Measurements from ENCODE around the gene PPP2CA. TPM values are rescaled to one million over a fixed set of nuclear protein-coding genes. Genes with fewer than 3 reads are reported as not detected.
A peak's percentile ranks its signal among the peaks of the same experiment; 100 is the strongest.

PPP2CA gene
- polyA plus RNA-seq, 5 donors: 137 to 173 (median 147) TPM

DNA sequence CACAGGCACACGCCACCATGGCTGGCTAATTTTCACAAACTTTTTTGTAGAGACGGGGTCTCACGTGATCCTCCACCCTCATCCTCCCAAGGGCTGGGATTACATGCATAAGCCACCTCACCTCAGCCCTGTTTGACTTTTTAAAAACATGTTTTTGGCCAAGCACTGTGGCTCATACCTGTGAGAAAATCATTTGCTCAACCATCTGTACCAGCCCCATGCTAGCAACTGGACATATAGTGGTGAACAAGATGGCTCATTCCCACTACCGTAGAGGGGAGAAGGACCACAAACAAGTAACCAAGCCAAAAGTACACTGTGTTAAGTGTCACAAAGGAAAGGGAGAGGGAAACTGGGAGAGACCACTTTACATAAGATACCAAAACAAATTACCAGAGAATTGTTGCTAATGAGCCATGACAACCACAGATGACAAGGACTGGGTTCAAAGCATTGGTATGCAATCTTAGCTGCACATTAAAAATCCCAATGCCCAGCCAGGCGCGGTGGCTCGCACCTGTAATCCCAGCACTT, 19.2 kb downstream of the PPP2CA start:
- DNase-seq: no peak

- DNase-seq: no peak
Observed at GRCh38 chr5:134204575-134204974, 21.3 kb downstream of the PPP2CA start.

DNA sequence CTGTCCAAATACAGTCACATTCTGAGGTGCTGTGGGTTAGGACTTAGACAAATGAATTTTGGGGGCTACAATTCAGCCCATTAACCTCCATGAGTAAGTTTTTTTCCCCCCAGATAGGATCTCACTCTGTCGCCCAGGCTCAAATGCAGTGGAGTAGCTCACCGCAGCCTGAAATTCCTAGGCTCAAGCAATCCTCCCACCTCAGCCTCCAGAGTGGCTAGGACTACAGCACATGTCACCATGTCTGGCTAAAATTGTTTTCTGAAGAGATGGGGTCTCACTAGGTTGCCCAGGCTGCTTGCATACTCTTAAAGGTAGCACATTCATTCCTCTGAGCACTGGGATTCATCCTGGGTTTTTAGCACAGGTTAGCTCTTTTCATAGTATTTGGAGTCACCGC, 22.2 kb downstream of the PPP2CA start:
- no peak for DNase-seq

DNA sequence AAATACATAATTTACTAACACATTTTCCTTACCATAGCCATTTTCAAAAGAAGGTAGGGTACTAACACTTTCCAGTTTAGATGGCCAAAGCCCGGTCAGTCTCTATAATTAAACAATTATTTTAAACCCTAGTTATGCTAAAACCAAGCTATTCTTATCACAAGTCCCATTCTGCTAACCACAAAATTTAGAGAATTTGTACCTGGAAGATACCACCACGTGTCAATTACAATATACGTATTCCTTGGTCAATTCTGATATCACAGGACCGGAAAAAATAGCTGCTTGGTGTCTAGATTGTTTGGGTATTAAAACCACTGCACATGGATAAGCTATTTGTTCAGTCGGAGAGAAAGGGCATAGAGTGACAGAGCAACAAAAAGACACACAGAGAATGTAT, 30.2 kb downstream of the PPP2CA start:
- no peak for DNase-seq

DNA sequence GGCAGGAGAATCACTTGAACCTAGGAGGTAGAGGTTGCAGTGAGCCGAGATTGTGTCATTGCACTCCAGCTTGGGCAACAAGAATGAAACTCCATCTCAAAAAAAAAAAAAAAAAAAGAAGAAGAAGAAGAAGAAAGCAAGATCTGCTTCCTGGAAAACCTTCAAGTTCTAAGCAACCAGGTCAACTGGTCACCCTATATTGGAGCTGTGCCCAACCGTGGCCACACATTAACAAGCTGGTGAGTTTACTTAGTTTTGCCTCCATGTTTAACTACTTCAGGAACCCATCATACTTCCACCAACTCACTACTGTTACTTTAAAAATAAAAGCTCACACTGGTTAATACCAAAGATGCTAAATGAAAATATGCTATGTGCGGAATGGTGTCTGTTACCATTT, 36.8 kb downstream of the PPP2CA start:
- no peak for DNase-seq

- DNase-seq: no peak
Observed at GRCh38 chr5:134188092-134188491, 37.8 kb downstream of the PPP2CA start.

DNA sequence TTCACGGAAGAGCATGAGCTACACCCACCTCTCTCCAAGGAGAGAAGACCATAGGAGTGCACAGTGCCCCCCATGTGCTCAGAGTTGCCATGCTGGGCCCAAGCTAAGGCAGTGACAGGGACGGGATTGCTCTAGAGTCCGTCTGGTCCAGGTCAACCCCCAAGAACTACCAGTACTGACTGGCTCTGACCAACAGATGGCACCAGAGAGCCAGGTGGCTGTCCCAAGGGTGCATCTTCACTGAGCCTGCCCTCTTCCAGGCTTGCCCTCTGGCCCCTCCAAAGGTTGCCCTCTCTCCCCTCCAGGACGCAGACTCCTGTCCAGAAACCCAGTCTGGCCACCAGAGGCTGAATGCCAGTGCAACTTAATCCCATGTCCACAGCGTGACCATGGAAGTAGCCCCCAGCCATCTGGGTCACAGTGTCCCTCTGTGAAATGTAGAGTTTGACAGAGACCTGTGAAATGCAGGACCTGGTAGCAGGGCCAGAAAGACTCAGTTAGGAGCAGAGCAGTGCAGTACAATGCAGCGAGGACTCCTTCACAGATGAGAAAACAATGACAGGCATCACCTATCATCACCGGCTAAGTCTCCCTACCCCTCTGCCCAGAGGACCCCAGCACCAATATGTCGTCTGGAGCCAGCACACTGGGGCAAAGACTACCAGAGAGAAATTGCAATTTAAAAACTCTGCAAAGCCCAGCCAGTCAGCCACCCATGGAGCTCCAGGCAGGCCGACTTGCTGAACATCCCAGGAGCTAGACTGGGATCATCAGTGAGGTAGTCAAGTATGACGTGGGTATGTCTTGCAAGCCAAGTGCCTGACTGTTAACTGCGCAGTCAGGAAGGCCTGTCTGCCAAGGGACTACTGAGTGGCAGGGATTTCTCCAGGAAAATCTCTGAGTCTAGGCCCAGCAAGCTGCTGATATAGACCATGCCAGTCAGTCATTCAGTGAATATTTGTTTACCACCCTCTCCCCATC, 41.4 kb downstream of the PPP2CA start:
- DNase-seq: peak; percentile 25 to 43

GRCh38 chr5:134183481-134183880, 42.4 kb downstream of the PPP2CA start:
- DNase-seq: no peak

DNA sequence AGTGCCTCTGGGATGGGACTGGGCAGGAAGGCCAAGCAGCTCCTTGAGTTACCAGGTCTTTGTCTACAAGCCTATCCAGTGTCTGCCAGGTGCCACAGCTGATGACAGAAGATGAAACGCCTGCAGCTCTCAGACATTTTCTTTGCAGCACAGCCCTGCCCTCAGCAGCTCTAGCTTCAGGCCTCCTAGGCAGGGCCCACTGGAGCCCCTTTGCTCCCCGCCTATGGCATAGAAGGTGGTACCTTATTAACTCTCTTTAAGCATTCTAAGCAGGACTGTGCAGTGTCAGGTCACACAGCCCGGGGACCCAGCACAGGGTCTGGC, 47.8 kb downstream of the PPP2CA start:
- DNase-seq: no peak

GRCh38 chr5:134177369-134178095, 48.3 kb downstream of the PPP2CA start:
- no peak for DNase-seq

DNA sequence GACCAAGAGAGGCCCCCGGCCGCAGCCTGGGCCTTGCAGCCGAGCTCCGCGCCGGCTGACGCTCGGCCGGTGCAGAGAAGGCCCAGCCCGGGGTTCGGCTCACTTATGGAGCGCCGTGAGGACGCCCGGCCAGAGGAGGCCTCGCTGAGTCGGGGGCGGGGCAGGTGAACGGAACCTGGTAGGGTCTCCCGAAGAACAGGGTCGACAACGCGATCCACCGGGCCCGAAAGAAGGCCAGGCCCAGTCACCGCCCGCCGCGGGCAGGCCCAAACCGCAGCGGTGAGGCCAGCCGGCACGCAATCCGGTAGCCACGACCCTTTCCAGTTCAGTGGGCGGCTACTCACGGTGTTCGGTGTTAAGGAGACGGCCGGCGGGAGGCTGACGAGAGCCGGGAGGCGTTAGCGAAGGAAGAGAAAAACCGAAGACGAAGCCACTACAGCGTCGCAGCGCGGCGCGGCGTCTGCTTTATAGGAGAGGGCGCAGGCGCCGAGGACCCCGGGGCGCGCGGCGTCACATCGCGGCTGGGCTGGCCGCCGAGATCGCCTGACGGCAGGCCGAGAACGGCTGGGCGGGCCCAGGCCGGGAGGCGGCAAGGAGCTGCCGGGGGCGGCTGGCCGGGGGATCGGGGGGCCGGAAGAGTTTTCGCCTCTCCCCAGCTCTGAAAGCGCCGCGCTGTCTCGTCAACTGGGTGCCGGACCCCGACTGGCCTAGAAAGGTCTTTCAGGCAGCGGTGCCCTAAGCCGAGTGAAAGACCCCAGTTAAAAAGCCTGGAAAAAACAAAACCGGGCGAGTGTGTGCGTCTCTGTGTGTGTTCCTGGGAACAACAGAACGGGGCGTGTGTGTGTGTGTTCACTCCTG, 49.1 kb downstream of the PPP2CA start, which contains the start of gene SKP1:
Gene SKP1 (minus strand): TSS at position 440 of the 858 bp plus-strand sequence. CDS start 2,928 bp downstream, outside the sequence.
- DNase-seq: peak; percentile 90 to 91

DNA sequence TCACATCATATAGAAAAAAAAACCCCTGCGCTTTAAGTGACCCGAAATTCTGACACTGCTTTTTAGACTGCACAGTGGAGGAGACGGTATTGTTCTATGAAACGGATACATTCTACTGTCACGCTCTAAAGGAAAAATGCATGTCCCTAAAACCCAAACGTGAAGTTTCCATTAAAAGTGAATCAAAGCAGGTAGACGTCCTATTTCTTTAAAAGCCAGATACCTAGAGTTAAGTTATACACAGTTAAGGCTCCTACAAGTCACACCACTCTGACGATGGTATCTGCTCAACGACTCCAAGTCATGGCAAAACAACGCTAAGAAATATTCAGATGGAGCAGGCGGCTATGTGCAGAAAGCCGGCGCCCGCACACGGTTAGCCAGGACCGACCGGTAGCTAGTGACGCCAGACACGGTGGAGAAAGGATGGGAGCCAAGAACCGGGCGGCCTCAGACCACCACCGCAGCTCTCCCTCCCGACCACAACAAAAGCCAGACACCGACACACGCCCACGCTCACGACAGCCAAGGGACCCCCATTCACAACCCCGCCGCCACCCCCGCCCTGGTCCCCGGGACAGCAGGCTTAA, 49.9 kb downstream of the PPP2CA start:
- peak in 1 of 2 donors; percentile 36 for DNase-seq

GRCh38 chr5:134174841-134175839, 50.7 kb downstream of the PPP2CA start:
- peak in 1 of 2 donors; percentile 7 for DNase-seq

- no peak for DNase-seq
Observed at GRCh38 chr5:134171972-134172371, 53.9 kb downstream of the PPP2CA start.

- no peak for DNase-seq
Observed at GRCh38 chr5:134162592-134162991, 63.3 kb downstream of the PPP2CA start.

GRCh38 chr5:134161513-134162395, 64.1 kb downstream of the PPP2CA start:
- no peak for DNase-seq

DNA sequence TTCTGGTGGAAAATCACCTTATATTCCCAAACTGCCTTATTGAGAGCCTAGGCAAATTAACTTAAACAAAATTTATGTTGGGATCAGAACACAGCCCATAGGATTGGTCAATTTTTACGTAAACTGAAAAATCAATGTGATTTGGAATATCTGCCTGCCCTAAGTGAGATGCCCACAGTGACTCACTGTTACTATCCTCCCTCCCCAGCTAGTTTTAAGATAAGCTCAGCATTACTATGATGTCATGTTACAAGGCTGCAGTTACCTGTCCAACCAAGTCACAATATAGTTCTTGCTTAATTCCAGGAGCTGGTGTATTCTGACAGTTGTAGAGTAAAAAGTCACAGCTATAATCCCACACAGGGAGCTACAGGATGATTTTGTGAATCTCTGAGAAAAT, 72.2 kb downstream of the PPP2CA start:
- no peak for DNase-seq

DNA sequence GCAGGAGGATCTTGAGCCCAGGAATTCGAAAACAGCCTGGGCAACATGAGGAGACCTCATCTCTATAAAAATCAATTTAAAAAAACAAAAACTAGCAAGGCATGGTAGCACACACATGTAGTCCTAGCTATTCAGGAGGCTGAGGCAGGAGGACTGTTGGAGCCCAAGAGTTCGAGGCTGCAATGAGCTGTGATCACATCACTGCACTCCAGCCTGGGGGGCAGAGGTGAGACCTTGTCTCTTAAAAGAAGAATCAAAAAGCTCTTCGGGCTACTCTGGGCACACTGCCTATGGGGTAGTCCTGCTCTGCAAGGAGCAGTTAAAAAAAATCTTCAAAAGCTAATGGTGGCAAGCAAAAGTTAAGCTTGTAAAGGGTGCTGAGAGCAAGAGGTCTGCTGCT, 72.6 kb downstream of the PPP2CA start:
- DNase-seq: no peak
